ENCODE data around the gene IGDCC3.

The IGDCC3 gene

DNA sequence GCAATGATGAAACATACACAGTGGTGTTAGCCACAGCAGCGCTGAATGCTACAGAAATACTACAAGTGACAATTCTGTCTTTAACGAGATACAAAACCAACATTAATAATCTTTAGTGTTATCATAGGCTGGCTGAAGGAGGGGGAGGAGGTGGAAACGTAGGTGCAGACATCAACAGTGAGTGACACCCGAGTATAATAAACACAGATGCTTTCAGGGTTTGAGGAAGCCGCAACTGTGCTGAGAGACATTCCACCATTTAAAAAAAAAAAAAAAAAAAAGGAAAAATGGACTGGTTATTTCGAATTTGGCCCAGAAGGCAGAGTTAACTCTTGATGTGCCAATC is 4.3 kb upstream of the IGDCC3 start:
- no peak for DNase-seq (ENCODE audit: low spot score)
- H3K27ac ChIP-seq: no peak overlapping the region
- ChIA-PET POLR2A (ENCODE audit: low non-redundant PET) (no interaction called here), CTCF (interaction anchor here (0.6 to 2.2 kb wide), 2 partner anchors 57 to 63 kb away, joined by 3 to 12 read pairs; no protein-coding TSS in a partner anchor)
- no peak for TF ChIP-seq CTCF (conservative IDR thresholded peaks at IDR 0.05; ENCODE audit: low read depth)

DNA sequence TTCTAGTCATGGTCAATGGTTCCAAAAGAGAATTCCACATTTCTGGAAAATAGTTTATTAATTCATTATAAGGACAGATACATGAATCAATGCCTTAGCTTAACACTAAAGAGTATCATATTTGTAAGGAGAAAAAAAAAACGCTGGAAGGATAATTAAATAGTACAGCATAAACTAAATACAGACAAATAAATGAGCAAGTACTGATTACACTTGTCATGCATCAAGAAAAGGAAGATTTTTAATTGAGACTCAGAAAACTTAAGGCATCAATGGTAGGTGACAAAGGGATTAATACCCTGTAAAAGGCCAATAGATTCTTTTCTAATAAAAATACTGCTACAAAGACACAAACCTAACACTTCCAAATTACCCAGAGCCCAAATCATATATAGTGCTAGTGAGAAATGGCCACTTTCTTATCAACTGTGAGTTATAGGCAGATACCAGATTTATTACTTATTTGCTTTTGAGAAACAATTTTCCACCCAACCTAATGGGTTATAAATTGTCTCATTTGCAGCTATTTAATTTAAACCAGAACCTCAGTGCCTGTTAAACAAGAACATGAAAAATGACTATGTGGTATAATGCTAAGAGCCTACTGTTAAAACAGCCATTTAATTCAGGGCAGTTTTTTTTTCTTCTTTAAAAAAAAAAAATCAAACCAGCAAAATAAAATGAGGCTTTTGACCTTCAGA is 3.8 kb upstream of the IGDCC3 start:
- no peak overlapping the region for H3K27ac ChIP-seq
- TF ChIP-seq CTCF (conservative IDR thresholded peaks at IDR 0.05; ENCODE audit: low read depth): no peak
- CTCF ChIA-PET: interaction anchor here (0.6 to 0.7 kb wide), 3 partner anchors 10 to 58 kb away, joined by 3 to 5 read pairs (median 3); no protein-coding TSS in a partner anchor
- POLR2A ChIA-PET (ENCODE audit: low non-redundant PET): no interaction called here
- no peak for DNase-seq (ENCODE audit: low spot score)

DNA sequence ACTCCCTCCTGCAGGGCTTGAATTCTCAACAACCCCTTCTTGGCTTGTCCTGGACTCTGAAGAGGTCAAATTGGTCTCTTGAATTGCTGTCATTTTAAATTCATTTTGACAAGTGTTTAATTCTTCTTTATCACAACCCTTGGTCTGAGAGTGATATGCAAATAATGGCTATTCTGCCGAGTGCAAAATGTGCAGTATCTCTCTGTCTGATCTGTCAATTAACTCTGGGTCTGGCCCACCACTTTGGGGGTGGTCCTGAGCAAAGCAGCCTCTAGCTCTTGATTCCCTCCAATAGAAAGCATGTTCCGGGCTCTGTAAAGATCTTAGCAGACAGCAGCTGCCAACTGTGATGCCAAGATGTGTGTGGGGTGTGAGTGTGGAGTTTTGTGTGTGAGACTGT is 2.2 kb upstream of the IGDCC3 start:
- no peak for DNase-seq (ENCODE audit: low spot score)
- H3K27ac ChIP-seq: no peak overlapping the region
- CTCF ChIA-PET: interaction anchor here (1.8 kb wide), 1 partner anchor 61 kb away, joined by 12 read pairs; no protein-coding TSS in a partner anchor
- POLR2A ChIA-PET (ENCODE audit: low non-redundant PET): no interaction called here
- TF ChIP-seq CTCF (conservative IDR thresholded peaks at IDR 0.05; ENCODE audit: low read depth): no peak

- POLR2A ChIA-PET (ENCODE audit: low non-redundant PET): interaction anchor here (0.5 to 0.6 kb wide), 2 partner anchors 438 to 1013 kb away, joined by 6 to 9 read pairs; no protein-coding TSS in a partner anchor
- H3K27ac ChIP-seq: no peak overlapping the region
- no peak for DNase-seq (ENCODE audit: low spot score)
- CTCF ChIA-PET: interaction anchor here (1.1 to 1.6 kb wide), 2 partner anchors 8 to 31 kb away, joined by 3 to 4 read pairs; no protein-coding TSS in a partner anchor
- TF ChIP-seq CTCF (conservative IDR thresholded peaks at IDR 0.05; ENCODE audit: low read depth): no peak
Observed at GRCh38 chr15:65377105-65377975, 462 bp downstream of the IGDCC3 start.

DNA sequence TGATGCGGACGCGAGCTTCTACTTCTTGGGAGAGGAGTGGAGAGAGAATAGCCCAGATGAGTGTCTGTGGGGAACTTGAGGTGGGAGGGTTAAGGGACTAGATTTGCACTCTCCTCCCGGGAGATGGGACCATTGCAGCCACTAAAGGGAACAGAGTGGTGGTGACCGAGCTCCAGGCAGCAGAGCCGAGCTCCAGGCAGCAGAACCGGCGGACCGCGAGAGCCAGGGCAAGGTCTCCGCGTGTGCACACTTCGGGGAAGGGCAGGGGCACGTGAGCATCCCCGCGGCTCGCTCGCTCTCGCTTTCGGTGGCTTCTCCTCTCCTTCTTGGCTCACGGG is 1.1 kb downstream of the IGDCC3 start:
- no peak for DNase-seq (ENCODE audit: low spot score)
- no peak for TF ChIP-seq CTCF (conservative IDR thresholded peaks at IDR 0.05; ENCODE audit: low read depth)
- ChIA-PET CTCF (interaction anchor here (1.6 kb wide), 1 partner anchor 9 kb away, joined by 4 read pairs; no protein-coding TSS in a partner anchor), POLR2A (ENCODE audit: low non-redundant PET) (interaction anchor here (0.5 kb wide), 1 partner anchor 1014 kb away, joined by 6 read pairs; no protein-coding TSS in a partner anchor)
- H3K27ac ChIP-seq: no peak overlapping the region

DNA sequence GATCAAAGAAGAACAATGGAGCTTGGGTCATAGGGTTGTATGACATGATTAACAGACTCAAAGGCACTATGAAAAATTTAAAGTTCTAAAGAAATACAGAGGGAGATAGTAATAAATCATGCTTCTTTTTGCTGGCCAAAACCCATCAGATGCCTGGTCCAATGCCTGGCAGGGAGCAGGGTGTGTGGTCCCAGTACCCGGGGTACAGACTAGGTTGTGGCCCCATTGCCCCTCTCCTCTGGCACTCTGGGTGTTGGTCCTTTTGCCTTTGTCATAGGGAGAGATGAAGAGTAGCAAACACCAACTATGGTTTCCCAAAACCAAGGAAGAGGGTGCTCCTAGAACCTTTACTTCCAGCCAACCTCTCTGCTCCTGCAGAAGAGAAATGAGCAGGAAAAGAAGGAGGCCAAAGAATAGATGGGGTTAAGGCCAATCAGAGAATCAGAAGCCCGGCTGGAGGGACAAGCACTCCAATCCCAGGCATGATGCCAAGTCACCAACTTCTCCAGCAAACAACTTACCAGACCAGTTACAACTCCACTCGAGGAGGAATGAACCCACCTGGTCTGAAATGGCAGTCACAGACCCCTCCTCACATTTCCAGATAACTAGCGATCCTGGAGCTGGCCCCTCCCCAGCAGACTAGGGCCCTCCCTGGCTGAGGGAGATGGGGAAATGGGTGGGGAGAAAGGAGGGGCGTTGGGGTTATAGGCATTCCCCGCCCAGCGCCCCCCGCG is 1.8 kb downstream of the IGDCC3 start:
- ChIA-PET CTCF (interaction anchor here (1.6 kb wide), 1 partner anchor 9 kb away, joined by 4 read pairs; no protein-coding TSS in a partner anchor), POLR2A (ENCODE audit: low non-redundant PET) (interaction anchor here (0.5 kb wide), 1 partner anchor 398 kb away, joined by 3 read pairs; no protein-coding TSS in a partner anchor)
- no peak overlapping the region for H3K27ac ChIP-seq
- TF ChIP-seq CTCF (conservative IDR thresholded peaks at IDR 0.05; ENCODE audit: low read depth): no peak
- DNase-seq (ENCODE audit: low spot score): no peak

Measured in RWPE1 (cell line).